ENCODE measurements around the gene ZCCHC2. TPM values are rescaled to one million over a fixed set of nuclear protein-coding genes. Genes with fewer than 3 reads are reported as not detected.

Gene ZCCHC2
- total RNA-seq, 6 experiments from 2014 or later = 18.9 to 26.6 (median 23.5) TPM

DNA sequence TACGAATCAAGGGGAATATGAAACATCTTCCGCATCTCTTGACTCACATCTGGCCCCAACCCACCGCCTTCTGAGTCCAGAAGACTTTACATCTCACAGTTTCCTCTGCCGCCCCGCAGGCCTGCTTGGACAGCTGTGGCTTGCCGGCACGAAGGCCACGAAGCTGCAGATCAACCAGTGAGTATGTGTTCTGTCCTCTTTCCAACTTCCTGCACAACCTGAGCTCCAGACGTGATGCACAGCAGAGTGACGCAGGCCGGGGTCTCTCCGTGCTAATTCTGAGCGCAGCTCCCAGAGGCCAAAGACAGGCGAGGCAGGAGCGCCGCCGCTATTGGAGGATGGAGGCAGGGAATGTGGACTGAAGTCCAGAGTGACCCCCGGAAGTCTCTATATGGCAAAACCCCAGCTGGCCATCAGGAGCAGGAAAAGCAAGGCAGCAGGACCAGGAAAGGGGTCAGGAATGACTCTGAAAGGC, 93.5 kb downstream of the ZCCHC2 start:
- DNase-seq (no peak), ATAC-seq (no peak)
- 76% methylated on average over 12 of the region's 18 CpGs for WGBS (ENCODE audit: insufficient coverage, low coverage, low lambda C conversion rate, missing lambda C conversion rate)
- TF ChIP-seq CTCF (IDR thresholded peaks at IDR 0.05) (no peak), POLR2A (IDR thresholded peaks at IDR 0.05) (no peak)
- no peak overlapping the region for H3K27ac ChIP-seq
- intact Hi-C loops (cut with DNase I) = no loop called here
- no peak overlapping the region for H3K4me3 ChIP-seq
- no peaks in the 10 kb centered on the region for H3K27me3 ChIP-seq
- no peaks in the 10 kb centered on the region for H3K9me3 ChIP-seq
- no peaks in the 10 kb centered on the region for H3K36me3 ChIP-seq
- peaks cover 0 to 6% (median 0%) of the 10 kb centered on the region in 4 donors for H3K4me1 ChIP-seq

- Histone ChIP-seq H3K4me1 (peaks cover 0 to 6% (median 0%) of the 10 kb centered on the region in 4 donors), H3K27ac (no peak overlapping the region), H3K9me3 (no peaks in the 10 kb centered on the region), H3K27me3 (no peaks in the 10 kb centered on the region), H3K36me3 (no peaks in the 10 kb centered on the region), H3K4me3 (no peak overlapping the region)
- peak in 3 of 4 donors; percentile 38 to 56 (median 54) for ATAC-seq
- TF ChIP-seq POLR2A (IDR thresholded peaks at IDR 0.05) (no peak), CTCF (IDR thresholded peaks at IDR 0.05) (no peak)
- DNase-seq = no peak
- intact Hi-C loops (cut with DNase I) = no loop called here
- WGBS (ENCODE audit: insufficient coverage, low coverage, low lambda C conversion rate, missing lambda C conversion rate) = 52% methylated on average over 7 of the region's 8 CpGs
Observed at GRCh38 chr18:62617793-62618591, 95.2 kb downstream of the ZCCHC2 start.

- ATAC-seq (no peak), DNase-seq (no peak)
- Histone ChIP-seq H3K27ac (no peak overlapping the region), H3K27me3 (no peaks in the 10 kb centered on the region), H3K9me3 (no peaks in the 10 kb centered on the region), H3K36me3 (no peaks in the 10 kb centered on the region), H3K4me1 (peaks cover 0 to 6% (median 0%) of the 10 kb centered on the region in 4 donors), H3K4me3 (no peak overlapping the region)
- intact Hi-C loops (cut with DNase I) = no loop called here
- no peak for TF ChIP-seq CTCF (IDR thresholded peaks at IDR 0.05)
- no peak for TF ChIP-seq POLR2A (IDR thresholded peaks at IDR 0.05)
- WGBS (ENCODE audit: insufficient coverage, low coverage, low lambda C conversion rate, missing lambda C conversion rate) = 67% methylated on average over 1 of the region's 1 CpG
Observed at GRCh38 chr18:62618735-62619134, 95.9 kb downstream of the ZCCHC2 start.

DNA sequence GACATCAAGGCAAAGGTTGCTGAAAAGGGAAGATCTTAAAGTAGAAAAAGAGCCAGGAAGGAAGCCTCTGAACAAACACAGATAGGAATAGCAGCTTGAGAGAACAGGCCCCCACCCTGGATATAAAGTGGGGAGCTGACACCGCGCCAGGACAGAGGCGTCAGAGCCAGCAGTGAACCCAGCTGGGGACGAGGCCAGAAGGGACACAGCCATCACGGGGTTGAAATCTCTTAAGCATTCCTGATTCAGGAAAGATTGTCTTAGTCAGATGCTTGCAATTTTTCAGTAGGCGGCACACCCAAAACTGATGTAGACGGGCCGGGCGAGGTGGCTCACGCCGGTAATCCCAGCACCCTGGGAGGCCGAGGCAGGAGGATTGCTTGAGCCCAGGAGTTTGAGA, 98.7 kb downstream of the ZCCHC2 start:
- H3K36me3 ChIP-seq = no peaks in the 10 kb centered on the region
- H3K4me3 ChIP-seq = no peak overlapping the region
- no peak overlapping the region for H3K27ac ChIP-seq
- DNase-seq (no peak), ATAC-seq (peak; percentile 45 to 66 (median 56))
- TF ChIP-seq CTCF (IDR thresholded peaks at IDR 0.05) = no peak
- no peak for TF ChIP-seq POLR2A (IDR thresholded peaks at IDR 0.05)
- peaks cover 0 to 6% (median 0%) of the 10 kb centered on the region in 4 donors for H3K4me1 ChIP-seq
- H3K9me3 ChIP-seq = no peaks in the 10 kb centered on the region
- no peaks in the 10 kb centered on the region for H3K27me3 ChIP-seq
- intact Hi-C loops (cut with DNase I) = no loop called here
- WGBS (ENCODE audit: insufficient coverage, low coverage, low lambda C conversion rate, missing lambda C conversion rate) = 71% methylated on average over 9 of the region's 12 CpGs

Measured in right lobe of liver (tissue), 6 donors.